GM21619 (cell line): Measurements from ENCODE around the gene SLC17A7.
"Not testable (repeated sequence)": the region's sequence is repeated elsewhere in the genome, so short reads cannot be mapped to it uniquely, and the experiment has no call there.

Experiments used
- ATAC-seq: cut with Tn5 transposase; IDR thresholded peaks from one replicate; pipeline ENCODE4 v1.9.1; 2021; ENCODE audit not compliant: unreplicated experiment

Gene SLC17A7

DNA sequence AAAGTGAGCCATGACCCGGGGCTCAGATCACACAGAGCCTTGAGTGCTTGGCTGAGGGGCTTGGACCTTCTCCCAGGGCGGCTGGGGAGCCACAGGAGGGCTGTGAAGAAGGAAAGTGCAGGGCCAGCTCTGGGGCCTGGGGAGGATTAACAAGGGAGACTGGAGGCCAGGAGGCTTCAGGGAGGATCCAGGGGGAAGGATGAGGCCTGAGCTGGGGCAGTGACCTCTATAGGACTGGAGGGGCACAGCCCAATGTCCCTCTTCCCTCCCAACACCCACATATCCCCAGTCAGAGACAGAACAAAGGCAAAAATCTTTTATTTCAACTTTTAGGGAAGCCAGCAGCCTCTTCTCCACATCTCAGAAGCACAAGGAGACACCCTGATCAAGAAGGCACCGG lies 4.7 kb upstream of the SLC17A7 start:
- no peak for ATAC-seq

DNA sequence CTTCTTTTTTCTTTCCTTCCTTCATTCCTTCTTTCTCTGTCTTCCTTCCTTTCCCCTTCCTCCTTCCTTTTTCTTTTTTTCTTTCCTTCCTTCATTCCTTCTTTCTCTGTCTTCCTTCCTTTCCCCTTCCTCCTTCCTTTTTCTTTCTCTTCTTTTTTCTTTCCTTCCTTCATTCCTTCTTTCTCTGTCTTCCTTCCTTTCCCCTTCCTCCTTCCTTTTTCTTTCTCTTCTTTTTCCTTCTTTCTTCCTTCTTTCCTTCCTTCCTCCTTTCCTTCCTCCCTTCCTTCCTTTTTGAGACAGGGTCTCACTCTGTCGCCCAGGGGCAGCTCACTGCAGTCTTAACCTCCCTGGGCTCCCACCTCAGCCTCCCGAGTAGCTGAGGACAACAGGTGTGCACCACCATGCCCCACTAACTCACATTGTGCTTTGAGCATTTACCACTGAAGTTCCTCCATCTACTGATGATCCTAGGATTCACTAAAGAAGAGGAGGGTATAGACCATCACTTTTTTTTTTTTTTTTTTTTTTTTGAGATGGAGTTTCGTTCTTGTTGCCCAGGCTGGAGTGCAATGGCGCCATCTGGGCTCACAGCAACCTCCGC lies 2.9 kb upstream of the SLC17A7 start:
- not testable (repeated sequence) for ATAC-seq

DNA sequence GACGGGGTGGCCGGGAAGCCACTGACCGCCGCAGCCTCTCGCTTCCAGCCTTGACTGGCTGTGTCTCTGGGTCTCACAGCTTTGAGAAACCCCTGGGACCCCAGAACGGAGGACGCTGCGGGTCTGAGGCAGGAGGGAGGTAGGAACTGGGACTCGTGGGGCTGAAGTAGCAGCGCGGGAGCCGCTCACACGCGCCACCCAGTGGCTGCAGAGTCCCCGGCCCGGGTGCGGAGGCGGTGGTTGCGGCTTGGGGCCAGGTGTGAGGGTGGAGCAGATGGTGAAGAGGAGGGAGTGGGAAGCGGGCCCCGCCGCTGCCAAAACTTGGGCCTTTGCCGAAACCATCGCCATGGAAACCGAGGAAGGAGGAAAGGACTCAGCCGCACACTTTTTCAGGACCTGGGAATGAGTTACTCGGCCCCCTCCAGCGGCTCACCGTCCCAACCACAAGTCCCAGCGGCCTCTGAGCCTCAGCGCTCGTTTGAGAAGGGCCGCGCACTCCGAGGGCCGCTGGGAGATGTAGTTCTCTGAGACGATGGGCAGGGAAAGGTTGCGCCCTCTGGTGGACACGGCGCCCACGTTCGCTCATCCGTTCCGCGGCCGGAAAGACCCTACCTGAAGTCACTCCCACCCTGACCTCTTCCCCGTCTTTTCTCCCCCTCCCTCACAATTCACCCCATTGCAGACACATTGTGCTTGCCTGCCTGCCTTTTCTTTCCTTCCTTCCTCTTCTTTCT lies 2.2 kb upstream of the SLC17A7 start:
- ATAC-seq = peak; percentile 79

DNA sequence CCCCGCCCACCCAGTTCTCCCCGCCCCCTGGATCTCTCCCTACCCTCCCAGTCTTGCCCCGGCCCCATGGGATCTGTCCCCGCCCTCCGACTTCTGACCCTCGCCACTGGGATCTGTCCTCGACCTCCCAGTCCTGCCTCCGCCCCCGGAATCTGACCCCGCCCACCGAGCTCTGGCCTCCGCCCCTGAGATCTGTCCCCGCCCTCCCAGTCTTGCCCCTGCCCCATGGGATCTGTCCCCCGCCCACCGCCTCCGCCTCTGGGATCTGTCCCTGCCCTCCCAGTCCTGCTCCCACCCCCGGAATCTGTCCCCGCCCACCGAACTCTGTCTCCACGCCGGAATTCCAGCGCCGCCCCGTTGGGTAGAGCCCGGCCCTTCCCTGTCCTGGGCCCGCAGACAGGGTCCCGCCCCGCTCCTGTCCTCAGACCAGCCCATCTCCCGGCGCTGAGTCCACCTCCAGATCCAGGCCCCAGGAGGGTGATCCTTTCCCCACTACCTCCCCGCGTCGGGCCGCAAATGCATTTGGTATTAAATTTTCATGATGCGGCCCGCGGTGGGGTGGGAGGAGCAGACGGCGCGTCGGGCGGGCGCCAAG lies 1.5 kb upstream of the SLC17A7 start:
- ATAC-seq = peak; percentile 9

DNA sequence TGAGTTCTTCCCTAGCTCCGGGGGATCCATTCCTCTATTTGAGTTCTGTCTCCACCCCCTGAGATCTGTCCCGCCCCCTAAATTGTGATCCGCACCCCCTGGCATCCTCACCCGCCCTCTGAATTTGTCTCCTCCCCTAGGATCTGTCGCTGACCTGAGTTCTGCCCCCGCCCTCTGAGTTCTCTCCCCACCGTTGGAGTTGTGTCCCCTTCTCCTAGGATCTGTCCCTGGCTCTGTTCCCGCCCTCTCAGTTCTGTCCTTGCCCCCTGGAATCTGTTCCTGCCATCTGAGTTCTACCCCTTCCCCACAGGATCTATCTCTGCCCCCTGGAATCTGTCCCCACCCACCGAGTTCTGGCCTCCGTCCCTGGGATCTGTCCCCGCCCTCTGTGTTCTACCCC lies 1.0 kb upstream of the SLC17A7 start:
- no peak for ATAC-seq

DNA sequence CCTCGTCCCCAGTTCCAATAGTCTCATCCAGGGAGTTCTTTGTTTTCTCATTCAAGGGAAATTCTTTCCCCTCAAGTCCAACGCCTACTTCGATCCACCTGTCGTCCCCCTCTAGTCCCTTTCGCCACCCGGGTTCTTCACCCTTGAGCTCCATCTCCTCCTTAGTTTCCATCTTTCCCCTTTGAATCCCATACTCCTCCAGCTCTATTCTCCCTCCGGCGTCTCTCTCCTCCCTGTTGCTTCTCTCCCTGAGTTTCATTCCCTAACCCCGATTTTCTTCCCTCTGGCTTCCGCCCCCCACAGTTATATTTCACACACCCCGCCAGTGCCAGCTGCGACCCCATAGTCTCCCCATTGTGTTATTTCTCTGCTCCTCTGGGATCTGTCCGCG lies 628 bp upstream of the SLC17A7 start:
- no peak for ATAC-seq

DNA sequence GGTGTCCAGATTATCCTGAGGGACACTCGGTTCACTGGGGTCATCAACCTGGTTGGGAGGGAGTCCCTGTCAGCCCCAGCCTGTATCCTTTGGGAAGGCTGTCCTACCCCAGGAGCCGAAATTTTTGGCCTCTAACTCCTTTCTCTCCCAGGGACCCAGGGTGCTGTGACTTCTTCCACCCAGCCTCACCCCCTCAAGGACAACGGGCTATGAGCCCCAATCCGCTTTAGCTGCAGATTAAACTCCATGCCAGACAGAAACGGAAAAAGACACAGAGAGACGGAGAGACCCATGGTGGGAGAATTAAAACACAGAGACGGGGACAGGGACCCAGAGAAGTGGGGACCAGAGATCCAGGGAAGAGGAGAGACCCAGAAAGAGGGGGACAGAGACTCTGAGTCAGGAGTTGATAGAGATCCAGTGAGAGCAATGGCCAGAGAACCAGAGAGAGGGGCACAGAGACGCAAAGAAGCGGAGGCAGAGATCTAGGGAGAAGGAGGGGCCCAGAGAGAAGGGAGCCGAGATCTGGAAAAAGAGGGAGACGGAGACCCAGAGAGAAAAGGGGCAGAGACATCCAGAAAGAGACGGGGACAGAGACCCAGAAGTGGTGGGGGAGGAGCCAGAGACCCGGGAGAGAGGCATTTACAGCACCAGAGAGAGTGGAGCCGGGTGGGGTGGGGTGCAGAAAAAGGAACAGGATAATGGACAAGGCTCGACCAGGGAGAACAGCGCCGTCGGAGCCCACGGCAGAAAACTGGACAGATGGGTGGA lies 703 bp downstream of the SLC17A7 start:
- no peak for ATAC-seq

DNA sequence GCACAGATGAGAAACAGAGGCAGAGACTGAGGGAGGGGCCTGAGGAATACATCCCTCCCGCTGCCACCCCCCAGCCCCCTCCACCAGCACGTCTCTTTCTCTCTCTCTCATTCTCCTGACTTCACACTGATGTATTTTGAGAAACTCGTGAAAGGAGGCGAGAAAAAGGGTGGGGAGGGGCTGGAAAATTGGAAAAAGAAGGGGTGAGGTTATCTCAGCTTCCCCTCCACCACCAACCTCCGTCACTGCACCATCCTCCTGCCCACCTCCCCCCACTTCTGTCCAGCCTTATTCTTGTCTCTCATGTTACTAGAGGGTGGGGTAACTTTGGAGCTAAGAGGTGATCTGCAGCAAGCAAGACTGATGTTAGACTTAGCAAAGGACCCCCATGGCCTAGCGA lies 1.5 kb downstream of the SLC17A7 start:
- no peak for ATAC-seq

DNA sequence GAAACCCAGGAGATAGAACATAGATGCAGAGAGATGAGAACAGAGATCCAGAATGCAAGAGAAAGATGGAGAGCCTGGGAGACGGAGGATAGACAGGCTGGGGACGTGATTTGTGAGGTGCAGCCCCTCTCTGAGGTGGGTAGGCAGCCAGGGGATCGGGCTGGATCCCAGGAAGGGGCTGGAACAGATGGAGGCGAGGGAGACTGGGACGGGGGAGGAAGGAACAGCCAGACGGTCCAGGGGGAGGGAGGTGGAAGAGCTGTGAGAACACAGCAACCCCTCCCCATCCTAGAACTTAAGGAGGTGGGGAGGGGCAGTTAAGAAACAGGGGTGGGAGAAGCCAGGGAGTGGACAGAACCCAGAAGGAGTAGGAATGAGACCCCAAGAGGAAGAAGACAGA lies 3.1 kb downstream of the SLC17A7 start:
- ATAC-seq = no peak

DNA sequence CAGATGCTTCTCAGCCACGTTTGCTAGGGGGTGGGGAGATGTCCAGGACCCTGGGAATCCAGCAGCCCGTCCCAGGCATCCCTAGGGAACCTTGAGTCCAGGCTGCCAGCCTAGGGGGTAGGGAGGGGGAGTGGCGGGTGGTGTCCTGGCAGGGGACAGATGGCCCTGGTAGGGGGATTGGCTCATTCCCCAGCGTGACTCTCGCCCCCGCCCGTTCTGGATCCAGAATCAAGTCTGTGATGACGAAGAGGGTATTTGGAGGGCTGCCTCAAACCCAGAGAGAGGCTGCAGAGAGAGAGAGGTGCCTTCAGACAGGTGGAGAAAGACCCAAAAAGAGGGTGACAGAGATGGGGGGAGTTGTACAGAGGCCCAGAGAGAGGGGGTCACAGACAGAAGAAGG lies 4.1 kb downstream of the SLC17A7 start:
- ATAC-seq = no peak

DNA sequence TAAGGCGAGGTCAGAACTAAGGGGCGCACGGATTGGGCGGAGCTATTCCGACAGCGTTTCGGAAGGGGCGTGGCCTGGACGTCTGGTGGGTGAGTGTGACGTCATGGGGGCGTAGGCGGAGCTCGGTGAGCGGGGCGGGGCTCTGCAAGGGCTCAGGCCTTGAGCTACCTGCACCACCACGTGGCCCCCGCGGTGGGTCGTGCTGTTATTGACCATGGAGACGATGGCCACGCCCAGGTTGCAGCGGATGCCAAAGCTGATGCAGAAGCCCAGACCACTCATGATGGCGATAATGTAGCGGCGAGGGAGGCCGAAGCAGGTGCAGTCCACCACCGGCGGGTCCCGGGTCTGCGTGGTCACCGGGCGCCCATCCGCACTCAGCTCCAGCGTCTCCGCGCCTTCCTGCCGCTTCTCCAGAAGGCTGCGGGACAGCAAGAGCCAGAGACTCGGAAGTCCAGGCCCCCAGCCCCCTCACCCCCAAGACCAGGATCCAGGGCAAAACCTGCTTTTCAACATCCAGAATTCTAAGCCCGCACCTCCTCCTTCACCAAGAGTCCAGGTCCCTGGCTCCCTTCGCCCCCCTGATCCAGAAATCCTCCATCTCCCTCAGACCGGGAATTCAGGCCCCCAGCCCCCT lies 4.8 kb downstream of the SLC17A7 start:
- no peak for ATAC-seq

DNA sequence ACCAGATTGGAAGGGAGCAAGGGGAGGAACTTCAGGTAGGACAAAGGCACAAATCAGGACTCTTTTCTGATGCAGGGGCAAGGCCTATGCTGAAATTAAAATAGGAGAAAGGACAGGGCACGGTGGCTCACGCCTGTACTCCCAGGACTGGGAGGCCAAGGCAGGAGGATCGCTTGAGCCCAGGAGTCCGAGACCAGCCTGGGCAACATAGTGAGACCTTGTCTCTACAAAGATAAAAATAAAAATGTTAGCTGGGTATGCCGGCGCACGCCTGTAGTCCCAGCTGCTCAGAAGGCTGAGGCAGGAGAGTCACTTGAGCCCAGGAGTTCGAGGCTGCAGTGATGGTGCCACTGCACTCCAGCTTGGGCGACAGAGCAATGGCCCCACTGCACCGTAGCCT lies 5.7 kb downstream of the SLC17A7 start:
- ATAC-seq = no peak

DNA sequence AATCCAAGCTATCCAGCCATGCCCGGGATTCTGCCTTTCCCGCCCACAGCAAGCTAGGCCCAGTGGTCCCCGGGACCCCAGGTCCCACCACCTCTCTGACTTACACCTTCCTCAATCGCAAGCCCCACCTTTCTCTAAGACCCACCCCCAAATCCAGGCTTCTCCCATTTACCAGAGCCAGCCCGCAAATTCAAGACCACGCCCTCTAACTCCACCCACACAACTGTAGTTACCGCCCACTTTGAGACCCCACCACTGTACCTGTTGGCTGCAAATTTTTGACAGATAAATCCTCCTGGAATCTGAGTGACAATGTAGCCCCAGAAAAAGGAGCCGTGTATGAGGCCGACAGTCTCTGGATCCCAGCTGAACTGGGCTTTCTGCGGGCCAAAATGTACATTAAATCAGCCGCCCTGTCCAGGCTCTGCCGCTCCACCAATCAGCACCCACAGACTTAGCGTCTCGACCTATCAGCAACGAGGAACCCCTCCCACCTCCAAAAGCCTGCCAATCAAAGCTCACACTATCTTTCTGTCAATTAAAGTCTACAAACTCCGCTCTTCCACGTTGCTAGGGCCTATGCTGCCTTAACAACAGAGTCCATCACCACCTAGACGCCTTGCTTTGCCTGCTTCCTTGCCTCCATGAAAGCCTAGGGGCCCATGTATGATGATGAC lies 6.3 kb downstream of the SLC17A7 start:
- no peak for ATAC-seq

DNA sequence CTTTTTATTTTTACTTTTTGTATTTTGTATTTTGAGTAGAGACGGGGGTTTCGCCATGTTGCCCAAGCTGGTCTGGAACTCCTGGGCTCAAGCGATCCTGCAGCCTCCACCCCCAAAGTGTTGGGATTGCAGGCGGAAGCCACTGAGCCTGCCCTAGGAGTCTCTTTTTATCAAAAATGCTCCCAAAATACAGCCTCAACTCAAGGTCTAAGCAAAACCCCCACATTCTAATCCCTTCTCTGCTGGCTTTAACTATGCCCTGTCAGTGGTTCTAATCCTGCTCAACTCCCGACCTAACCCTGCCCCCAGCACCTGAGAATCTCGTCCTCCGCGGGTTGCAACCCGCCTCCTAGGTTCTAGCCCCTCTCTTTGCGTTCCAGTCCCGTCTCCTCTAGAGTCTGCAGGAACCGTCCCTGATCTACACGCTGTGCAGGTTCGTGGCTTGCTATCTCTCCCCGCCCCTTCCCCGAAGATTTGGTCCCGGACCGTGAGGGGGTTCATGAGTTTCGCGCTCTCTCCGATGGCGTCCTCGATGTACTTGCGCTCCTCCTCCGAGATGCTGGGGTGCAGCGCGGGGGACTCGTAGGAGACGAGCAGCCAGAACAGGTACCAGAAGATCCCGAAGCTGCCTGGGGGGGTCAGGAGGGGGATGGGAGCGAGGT lies 8.0 kb downstream of the SLC17A7 start:
- no peak for ATAC-seq

DNA sequence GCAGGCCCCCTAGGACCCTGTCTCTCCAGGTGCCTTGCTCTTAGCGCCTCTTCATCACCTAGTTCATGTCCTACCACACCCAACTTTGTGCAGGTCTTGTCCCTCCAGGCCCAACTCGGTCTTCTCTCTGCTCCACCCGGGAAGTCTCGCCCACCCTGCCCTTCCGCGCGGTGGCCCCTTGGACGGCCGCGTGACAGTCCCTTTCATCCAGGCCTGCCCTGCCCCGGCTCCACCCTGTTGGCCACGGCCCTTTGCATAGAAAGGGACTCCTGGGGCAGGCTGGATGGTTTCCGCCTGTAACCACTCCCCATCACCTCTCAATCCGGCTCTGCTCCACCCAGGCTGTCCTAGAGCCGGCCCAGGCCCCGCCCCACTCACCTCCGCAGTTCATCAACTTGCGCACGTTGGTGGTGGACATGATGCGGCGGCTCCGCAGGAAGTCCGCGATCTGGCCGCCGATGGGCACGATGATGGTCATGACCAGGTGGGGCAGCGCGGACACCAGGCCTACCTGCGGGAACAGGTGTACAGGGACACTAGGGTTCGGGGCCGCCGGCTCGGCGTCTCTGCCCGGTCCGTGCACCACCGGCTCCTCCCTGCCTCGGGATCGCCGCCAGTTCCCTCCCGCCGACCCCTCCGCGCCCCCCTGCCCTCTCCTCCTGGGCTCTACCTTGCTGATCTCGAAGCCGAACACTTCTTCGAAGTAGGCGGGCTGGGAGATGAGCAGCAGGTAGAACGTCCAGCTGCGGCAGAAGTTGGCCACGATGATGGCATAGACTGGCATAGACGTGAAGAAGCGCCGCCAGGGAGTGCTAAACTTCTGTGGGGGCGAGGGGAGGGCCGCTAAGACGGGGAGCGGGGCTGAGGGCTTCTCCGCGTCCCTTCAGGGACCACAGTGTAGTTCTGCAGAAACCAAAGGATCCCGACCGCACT lies 8.9 kb downstream of the SLC17A7 start:
- no peak for ATAC-seq

DNA sequence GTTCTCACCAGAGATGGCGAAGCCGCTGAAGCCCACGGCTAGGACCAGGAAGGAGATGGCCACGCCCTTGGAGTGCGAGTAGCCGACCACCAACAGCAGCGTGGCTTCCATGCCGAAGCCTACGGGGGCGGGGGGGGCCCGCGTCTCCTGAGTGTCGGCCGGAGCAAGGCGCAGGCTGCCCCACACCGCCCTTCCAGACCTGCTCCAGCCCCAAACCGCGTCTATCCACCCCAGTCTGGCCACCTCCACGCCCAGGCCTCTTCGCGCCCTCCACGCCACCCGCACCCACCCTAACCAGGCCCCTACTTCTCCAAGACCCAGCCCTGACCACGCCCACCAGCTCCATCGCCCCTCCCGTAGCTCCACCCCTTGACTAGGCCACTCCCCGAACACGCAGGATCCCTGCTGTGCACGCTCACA lies 10.0 kb downstream of the SLC17A7 start:
- no peak for ATAC-seq

DNA sequence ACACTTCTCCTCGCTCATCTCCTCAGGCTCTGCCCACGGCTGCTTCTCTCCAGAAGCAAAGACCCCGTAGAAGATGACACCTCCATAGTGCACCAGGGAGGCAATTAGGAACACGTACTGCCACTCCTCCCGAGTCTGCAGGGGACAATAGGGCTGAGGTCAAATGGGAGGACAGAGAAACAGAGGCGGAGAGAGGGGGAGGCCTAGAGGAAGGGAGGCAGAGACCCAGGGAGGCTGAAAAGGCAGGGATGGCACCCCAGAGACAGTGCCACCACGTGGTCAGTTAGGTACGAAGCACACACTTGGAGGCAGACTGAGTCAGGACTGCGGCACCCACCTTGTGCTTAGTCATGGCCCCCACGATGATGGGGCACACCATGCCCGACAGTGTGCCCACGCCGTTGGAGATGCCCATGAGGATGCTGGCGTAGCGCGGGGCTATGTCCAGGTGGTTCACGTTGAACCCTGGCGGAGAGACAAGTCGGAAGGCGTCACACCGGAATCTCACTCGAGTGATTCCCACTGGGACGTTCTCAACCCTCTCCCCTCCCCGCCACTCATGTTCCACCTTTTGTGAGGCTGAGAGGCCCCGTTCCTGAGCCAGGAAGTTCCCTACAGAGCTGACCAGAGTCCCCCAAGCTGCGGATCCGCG lies 10.5 kb downstream of the SLC17A7 start:
- ATAC-seq = no peak

DNA sequence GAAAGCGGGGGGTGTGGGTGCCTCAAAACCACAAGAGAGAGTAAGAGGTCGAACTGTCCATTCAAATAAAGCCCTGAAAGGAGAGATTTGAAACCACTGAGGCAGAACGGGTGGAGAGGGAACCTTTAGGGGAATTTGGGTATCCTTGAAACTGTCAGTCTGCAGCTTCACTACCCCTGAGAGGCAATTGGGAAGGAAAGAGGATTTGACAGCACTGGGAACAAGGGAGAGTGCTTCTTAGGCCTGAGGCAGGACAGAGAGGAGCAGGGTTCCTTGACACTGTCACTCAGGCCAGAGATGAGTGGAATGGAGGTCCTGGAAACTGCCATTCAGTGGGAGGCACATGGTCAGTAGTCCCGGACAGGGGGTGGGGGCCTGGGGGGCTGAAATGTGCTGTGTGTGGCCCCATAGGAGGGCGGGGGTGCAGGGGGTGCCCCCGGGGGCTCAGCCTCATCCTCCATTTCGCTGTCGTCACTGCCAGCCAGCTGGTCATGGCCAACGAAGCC lies 11.1 kb downstream of the SLC17A7 start:
- no peak for ATAC-seq
